NCI-H82 treated with DMSO at 0.1 percent for 48 hours (cell line): ENCODE results near the gene PIGL.
"Not testable (repeated sequence)": the region's sequence is repeated elsewhere in the genome, so short reads cannot be mapped to it uniquely, and the experiment has no call there.

ENCODE experiments used
- DNase-seq: peaks from one replicate; lab custom pipeline; 2025; ENCODE audit not compliant: unreplicated experiment; lab: John Stamatoyannopoulos, UW

The PIGL gene

DNA sequence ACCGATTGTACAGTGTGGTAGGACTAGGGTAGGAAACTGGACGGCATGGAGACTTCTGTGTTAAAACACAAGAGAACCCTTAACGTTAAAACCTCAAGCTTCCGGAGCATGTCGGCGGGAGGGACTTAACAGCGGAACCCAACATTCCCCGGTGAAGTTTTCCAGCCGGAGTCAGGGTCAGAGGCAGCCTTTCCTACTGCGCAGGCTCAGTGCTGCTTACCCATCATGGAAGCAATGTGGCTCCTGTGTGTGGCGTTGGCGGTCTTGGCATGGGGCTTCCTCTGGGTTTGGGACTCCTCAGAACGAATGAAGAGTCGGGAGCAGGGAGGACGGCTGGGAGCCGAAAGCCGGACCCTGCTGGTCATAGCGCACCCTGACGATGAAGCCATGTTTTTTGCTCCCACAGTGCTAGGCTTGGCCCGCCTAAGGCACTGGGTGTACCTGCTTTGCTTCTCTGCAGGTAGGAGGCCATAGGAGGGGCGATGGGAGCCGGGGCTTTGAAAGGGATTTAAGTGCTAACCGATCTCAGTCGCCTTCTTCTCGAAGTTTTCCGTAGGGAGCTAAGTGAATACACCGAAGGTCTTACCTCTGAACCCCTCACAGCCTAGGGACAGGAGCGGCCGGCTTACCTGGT, at the start of gene PIGL:
PIGL (plus strand) TSS at position 209 of the 634 bp plus-strand sequence; CDS start at position 226, 17 bp downstream.
- DNase-seq = peak; percentile 86

DNA sequence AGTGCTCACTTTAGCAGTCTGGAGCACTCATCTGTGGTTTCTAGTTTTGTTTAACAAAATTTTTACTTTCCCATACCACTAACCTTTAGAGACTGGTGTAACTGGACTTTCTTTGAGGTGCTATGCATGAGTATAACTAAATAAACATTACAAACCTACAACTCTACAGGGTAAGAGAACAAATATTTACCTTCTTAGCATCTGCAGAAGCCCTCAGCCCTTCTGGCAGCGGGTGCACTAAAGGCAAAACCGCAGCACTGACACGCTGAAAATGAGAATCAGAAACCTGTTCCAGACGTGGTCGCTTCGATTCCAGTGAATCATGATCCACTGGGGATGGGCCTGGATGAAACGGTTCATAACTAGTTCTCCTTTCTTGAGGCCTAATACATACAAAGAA, 45.4 kb upstream of the PIGL start:
- DNase-seq = no peak

DNA sequence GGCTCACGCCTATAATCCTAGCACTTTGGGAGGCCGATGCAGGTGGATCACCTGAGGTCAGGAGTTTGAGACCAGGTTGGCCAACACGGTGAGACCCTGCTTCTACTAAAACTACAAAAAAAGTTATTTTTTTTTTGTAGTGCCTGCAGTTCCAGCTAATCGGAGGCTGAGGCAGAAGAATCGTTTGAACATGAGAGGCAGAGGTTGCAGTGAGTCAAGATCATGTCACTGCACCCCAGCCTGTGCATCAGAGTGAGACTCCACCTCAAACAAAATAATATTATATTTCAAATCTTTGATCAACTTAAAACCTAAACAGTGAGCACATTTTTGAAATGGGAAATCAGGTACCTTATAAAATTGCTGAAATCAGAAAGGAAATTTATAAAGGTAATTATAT, 38.2 kb upstream of the PIGL start:
- no peak for DNase-seq

DNA sequence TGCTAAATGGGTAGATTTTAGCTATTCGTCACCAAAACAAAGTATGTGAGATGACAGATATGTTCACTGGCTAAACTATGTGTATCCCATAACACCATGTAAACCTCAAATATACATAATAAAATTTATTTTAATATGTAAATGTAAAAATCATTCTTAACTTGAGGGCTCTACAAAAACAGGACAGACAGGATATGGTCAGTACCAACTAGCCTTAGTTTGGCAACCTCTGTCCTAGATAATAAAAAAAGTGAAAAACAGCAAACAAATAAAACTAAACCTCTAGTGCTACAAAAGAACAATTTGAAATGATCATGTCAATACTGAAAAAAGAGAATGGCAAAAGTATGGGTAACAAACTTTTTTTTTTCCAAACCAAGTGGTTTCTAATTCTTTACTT, 35.4 kb upstream of the PIGL start:
- DNase-seq = no peak

DNA sequence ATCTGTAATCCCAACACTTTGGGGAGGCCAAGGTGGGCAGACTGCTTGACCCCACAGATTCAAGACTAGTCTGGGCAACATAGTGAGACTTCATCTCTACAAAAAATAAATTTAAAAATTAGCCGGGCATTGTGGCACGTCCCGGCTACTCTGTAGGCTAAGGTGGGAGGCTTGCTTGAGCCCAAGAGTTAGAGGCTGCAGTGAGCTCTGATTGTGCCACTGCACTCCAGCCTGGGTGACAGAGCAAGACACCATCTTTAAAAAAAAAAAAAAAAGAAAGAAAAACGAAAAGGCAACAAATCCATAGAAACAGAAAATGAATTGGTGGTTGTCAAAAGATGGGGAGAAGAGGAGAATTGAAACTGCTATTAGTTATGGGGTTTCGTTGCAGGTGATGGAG, 29.4 kb upstream of the PIGL start:
- DNase-seq = no peak

DNA sequence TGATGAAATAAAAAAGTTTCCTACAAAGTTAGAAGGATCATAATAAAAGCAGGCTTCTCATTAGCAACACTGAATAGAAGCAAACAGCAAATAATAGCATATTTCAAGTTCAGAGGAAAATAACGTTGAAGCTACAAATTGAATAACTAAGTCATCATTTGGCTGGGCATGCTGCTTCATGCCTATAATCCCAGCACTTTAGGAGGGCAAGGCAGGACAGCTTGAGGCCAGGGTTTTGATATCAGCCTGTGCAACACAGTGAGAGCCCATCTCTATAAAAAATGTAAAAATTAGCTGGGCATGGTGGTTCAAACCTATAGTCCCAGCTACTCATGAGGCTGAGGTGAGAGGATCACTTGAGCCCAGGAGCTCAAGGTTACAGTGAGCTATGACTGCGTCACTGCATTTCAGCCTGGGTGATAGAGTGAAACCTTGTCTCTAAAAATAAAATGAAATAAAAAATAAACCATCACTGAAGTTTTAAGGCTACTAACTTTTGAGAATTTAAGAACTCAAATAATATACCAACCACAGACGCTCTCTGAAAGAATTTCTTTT, 27.1 kb upstream of the PIGL start:
- DNase-seq = no peak

DNA sequence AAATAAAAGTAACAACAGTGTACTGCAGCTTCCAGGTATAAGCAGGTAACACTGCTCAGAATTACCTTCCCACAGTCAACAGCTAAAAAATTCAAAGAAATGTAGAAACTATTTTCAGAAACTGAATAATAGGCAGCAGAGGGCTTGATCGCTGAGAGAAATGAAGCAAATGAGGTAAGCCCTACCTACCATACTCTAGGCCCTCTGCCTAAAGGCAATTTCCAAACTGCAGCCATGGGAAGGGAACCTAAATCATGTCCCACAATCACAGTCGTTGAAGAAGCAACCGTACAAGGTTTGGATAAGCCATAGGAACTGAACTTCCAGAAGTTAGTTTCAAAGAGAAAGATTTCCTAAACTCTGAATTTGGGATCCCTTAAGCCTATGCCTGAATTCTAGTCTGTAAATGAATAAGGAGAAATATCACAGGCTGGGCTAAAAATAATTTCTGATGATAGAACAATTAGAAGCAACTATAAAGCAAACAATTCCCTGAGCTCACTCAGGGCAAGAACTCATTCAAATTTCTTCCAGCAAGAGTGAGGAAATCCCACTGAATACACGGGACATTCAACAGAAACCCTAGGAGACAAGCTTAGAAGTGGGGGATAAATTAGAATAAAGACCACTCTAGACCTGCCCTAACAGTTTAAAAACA, 26.2 kb upstream of the PIGL start:
- no peak for DNase-seq

DNA sequence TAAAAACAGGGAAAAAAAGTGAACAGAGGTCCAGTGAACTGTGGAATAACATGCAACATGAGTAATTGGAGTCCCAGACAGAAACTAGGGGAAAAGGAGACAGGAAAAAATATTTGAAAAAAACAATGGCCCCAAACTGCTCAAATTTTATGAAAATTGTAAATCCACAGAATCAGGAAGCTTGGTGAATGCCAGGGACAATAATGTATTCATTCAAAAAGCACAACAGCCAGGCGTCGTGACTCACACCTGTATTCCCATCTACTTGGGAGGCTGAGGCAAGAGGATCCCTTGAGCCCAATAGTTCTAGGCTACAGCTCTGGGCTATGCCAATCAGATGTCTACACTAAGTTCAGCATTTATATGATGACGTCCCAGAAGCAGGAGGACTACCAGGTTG, 25.4 kb upstream of the PIGL start:
- no peak for DNase-seq

DNA sequence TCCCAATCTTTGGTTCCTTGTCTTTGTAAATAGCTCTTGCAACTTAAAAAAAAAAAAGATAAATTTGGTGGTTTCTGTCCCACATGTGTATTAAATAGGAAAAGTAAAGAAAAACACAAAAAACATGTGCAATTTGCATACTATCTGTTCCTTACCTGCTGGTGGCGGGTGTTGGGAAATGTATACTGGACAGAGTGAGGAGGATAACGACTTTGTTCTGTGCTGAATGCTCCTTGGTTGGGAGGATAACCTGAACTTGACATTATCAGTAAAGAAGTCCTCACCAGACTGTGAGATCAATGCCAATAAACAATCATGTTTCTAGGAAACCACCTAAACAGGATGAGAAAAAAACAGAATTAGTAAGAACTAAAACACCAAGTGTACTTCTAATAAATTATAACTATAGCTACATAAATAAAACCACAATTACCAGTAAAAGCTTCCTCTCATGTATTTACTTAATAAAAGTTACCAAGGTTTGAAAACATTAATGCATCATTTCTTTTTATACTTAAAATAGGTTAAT, 22.6 kb upstream of the PIGL start:
- DNase-seq = not testable (repeated sequence)

DNA sequence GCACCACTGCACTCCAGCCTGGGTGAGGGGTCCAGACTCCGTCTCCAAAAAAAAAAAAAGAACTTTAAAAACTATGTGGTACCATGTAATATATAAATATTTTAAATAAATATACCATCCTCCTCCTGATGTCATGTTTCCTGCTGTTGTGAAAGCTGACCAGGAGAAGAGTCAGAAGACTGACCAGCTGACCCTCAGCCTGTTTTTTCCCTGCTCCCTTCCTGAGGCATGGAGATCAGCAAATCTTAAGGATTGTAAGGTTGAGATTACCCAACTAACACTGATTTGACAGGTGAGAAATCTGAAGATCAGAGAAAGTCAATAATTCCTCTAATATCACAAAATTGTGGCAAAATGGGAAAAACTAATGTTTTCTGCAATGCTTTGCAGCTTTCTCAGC, 19.7 kb upstream of the PIGL start:
- DNase-seq = no peak

DNA sequence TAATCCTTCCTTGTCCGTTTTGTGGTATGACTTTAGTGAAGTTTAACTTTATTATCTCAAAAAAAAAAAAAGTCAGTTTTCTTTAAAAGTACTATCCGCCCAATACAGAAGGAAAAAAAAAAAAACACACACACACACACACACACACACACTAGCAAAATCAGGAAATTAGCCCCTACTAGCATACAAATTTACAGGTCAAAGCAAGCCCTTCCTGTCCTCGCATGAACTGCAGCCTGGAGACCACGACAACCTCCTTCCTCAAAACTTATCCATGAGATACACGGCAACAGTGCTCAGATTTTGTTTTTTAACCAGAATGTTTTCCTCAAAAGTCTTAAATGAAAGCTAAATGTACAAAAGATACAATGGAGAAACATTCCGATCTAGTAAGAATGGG, 17.9 kb upstream of the PIGL start:
- no peak for DNase-seq

DNA sequence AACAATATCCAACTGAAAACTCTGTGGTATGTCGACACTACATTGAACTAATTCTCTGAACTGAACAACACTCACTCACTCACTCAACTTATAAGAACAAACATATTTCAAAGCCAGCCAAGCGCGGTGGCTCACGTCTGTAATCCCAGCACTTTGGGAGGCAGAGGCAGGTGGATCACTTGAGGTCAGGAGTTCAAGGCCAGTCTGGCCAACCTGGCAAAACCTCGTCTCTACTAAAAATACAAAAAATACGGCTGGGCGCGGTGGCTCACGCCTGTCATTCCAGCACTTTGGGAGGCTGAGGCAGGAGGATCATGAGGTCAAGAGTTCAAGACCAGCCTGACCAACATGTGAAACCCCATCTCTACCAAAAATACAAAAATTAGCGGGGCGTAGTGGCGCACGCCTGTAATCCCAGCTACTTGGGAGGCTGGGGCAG, 15.3 kb upstream of the PIGL start:
- DNase-seq = not testable (repeated sequence)

DNA sequence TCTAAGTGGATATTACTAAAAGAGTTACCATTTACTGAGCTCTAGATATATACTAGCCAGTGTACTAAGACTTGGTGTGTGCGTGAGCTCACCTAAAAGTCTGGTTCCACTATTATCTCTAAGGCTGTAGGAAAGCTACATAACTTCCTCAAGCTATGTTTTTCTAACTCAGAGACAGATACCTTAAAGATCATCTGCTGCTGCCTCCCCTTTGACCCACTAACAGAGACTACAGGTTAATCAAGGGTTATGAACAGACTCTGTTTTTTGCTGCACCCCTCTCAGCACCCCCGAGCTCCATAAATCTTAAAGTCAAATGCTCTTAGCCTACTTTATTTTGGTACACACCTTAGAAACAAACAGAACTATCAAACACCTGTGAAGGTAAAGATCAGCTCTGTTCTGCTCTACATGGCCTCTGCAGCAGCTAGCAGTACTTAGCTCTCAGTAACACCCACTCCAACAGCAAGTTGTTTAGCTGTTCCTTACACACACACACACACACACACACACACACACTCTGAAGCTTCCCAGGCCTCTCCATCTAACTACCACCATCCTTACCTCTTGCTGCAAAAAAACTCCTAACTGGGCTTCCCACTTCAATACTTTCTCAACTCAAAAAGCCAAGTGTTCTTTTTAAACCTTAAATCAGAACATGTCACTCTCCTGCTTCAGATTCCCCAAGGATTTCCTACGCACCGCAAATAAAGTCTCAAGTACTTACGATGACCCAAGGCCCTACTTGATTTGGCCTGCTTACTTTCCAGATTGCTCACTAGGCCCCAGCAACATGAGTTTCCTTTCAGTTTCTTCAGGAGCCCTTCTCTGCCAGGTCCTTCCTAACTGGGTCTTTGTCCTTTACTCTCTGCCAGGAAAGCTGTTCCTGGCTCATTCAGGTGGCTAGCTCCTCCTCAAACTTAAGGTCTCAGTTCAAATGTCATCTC, 14.2 kb upstream of the PIGL start:
- not testable (repeated sequence) for DNase-seq

DNA sequence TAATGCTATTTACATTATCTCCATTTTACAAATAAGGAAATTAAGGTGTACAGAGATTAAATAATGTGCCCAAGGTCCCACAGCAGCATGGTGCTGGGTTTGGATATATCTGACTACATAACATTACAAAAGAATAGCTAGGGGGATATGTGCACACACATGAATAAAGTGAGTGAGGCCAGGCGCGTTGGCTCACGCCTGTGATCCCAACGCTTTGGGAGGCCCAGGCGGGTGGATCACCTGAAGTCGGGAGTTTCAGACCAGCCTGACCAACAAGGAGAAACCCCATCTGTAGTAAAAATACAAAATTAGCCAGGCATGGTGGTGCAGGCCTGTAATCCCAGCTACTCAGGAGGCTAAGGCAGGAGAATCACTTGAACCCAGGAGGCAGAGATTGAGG, 12.2 kb upstream of the PIGL start:
- DNase-seq = not testable (repeated sequence)

DNA sequence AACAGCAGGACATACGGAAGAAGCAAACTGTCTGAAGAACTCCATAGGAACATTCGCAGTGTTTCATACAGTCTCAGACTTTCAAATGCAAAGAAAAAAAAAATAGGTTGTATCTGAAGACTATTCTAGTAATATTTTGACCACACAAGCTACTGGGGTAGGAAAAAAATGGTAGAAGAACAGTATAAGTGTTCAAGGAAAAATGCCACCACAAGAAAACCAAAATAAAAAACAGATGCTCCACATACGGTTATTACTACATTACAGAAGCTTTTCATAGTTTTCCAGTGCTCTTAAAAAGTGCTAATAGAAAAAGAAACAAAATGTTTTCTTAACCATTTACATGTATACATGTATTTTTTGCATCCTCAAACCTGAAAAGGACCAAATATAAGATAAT, 5.4 kb upstream of the PIGL start:
- no peak for DNase-seq

DNA sequence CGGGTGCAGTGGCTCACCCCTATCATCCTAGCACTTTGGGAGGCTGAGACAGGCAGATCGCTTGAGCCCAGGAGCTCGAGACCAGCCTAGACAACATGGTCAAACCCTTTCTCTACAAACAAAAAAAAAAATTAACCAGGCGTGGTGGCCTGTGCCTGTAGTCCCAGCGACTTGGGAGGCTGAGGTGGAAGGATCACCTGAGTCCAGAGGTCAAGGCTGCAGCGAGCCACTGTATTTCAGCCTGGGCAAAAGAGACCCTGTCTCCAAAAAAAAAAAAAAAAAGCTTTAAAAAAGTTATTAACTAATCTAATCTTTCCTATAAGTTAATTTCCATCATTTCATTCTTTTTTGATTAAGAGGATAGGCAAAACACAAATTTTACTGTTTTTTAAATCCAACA, 4.2 kb upstream of the PIGL start:
- no peak for DNase-seq

DNA sequence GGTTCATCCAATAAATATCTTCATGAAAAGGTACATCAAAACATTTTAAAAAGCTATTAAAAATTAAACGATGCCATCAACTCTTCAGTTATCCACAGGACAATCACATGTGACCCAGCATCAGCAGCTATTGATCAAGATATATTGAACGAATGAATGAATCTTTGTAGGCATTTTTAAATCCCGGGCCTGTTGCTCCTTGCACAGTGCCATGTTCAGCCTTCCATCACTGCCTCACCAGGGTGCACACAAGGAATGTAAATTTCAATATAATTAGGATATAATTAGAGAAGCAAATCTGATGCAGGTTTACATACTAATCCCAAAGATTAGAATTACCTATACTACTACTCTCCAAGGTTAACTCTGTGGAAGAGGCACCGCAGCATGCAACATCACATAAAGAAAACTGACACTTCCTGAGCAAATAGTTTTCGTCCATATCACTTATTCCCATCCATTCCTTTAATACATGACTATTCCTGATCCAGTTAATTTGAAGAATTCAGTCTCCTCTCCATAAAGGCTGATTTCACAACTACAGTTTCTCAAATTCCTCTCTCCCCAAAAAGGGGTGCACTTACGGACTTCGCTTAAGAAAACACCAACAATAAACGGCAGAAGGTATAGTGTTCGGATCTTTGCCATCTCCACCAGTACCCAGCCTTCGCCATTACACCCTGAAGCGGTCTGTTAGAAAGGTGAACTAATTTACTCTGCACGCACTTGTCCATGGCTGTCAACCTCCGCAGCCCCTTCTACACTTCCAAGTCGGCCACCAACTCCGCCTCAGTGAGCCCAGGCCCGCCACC, 2.6 kb upstream of the PIGL start:
- no peak for DNase-seq

DNA sequence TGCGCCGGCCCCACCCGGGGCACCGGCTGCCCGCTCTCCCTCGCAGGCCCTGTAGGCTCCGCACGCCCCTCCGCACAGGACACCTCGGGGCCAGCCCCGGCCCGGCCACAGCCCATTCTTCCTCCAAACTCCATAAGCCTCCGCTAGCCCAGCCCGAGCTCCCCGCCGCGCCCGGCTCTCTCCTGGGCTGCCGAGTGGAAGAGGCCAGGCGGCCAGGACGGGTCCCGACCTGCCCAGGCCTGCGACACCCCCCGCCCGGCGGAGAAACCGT, 2.1 kb upstream of the PIGL start:
- no peak for DNase-seq

DNA sequence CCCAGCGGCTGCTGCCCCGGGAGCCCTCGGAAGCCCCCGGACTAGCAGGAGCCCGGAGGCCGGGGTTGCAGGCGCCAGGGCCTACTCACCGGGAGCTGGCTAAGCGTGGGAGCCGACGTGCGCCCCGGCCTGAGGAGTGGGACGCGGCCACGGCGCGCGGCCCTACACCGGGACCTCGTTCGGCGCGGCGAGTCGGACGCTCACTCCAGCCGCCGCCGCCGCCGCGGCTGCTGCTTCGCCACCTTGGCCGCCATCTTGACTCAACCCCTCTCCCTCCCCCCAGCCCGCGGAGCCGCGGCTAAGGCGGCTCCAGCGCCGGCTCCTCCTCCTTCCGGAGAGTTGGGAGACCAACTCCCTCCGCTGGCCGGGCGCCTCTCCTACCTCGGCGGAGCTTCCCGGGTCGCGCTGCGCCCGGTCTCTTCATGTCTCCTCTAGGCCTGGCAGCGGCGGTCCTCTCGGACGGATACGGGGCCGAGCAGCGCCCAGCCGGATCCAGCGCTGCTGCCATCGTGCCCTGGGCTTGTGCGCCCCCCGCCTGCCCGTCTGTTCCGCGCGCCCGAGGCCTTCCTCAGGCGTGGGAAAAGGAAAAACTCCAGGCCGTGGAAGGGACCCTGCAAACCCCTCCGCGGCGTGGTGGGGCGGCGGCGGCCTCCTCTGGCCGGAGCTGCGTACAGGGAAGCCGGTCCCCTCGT, 1.6 kb upstream of the PIGL start, which contains the start of gene NCOR1:
NCOR1 (minus strand) TSS at position 262 of the 692 bp plus-strand sequence. CDS start 20,965 bp downstream, outside the sequence.
- peak; percentile 74 for DNase-seq

DNA sequence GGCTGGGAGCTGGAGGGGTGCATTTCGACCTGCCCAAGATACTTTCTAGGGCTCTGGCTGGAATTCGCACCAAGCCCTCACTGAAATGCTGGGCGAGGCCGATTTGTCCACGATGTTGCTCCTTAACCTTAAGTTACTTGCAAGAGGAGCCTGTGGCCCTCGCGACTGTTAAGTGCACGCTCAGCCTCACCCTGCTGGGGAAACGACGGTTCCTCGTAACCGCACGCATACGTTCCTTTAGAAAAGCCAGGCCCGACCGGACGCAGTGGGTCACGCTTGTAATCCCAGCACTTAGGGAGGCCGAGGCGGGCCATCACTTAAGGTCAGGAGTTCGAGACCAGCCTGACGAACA, 1.1 kb upstream of the PIGL start:
- DNase-seq = no peak
